ENCODE results near the gene PCDHB1.

Gene PCDHB1, protein sequence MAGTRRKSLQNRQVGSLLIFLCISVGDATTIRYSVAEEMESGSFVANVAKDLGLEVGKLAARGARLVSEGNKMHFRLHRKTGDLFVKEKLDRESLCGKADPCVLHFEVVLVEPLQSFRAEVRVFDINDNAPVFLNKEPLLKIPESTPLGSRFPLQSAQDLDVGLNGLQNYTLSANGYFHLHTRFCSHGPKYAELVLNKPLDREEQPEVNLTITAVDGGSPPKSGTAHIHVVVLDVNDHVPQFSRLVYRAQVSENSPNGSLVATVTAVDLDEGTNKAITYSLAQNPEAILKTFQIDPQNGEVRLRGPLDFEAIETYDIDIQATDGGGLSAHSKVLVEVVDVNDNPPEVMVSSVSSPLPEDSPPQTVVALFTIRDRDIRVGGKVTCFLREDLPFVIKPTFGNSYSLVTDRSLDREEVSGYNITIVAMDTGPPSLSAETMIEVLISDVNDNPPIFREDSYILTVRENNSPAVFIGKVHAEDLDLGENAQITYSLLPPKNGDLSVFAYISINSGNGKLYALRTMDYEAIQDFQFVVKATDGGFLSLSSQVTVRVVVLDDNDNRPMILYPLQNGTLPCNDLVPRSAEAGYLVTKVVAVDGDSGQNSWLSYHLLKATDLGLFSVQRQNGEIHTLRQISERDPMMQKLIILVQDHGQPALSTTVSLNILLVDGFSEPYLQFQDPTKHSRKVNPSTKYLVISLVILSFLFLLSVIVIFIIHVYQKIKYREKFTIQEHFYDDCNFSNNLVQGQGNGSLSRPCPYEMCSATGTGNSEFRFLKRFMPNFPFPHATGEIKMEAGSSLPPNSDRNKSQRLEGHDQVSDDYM

DNA sequence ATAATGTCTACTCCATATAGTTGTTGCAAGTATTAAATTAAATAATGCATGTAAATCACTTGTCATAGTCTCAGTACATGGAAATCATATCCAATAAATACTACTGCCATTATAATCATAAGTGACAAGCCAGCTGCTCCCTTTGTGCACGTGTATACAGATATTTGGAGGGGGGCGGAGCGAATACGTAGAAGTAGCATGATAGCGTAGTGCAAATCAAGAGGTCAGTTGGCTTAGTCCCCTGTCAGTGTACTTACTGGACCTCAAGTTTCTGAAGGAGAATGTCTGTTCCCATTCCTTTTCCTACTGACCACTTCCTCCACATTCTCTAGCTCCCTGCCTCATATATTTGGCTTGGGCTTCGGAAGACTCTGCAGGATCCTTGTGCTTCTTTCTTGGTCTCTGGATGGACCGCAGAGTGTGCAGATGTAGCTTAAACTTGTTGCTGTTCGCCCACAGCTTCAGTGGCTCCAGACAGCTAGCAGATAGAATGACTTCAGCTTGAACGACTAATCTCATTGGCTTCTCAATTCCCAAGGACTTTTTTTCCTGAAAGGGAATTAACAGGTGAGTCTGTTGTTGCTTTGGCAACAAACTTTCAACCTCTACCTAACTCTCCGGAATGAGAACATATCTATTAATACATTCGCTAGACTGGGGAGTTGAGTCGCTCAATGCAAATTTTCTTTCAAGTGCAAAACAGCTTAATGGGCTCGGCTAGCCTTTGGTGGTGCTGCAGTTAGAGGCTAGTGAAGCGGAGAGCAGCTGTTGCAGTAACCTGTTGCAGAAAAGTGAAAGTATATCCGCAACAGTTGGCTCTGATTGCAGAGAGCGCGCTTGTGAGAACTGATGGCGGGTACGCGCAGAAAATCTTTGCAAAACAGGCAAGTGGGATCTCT lies at the start of gene PCDHB1:
TSS of gene PCDHB1 (plus strand) at position 753 of the 899 bp plus-strand sequence. CDS start at position 850, 97 bp downstream.
- peak; percentile 67 for DNase-seq

DNA sequence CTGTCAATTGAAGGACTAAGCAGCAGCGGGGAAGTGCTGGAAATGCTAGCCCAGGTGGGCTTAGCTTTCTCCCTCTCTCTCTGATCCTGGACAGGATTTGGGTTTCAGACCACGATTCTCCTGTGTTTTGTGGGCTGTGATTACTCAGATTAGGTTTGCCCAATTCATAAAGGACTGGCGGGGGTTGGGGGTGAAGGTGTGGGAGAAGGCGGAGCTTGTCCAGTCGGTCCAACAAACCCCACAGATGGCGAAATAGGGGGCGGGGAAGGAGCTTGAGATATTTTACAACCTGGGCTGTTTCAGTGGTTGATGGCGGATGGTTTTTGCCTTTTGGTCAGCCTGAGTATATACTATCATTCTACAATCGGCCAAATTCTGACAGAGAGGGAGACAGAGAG lies 49.7 kb upstream of the PCDHB1 start:
- peak; percentile 52 for DNase-seq

DNA sequence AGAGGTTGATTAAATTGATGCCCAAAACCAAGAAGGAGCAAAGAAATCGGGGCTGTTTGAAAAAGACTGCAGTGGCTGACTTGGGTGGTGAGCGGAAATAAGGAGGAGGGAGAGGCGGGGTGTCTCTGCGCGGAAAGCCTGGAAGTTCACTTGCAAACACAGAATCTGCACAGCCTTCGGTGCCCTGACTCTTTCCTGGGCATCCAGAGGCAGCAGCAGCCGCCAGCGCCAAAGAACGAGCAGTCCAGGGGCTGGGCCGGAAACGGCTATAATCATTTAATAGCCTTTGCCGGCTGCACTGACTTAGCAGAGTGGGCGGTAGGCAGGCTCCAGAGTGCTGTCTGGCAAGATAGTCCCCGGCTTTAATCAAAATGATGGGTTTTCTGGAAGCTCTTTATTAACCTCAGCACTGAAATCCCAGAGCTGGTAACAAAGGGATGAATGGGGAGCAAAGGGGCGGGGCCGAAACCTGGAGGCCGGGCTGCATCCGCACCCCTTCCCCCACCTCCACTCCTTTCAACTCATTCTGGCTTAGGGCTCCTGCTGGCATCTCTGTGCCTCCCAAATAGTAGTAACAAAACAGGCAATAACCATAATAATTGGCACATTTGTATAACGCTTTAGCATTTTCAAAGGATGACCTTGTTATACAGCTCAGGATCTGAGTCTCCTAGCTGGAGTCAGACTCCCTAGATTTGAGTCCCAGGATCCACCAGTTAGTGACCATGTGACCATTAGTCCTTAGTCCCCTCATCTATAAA lies 49.1 kb upstream of the PCDHB1 start:
- DNase-seq, result peak; percentile 52

DNA sequence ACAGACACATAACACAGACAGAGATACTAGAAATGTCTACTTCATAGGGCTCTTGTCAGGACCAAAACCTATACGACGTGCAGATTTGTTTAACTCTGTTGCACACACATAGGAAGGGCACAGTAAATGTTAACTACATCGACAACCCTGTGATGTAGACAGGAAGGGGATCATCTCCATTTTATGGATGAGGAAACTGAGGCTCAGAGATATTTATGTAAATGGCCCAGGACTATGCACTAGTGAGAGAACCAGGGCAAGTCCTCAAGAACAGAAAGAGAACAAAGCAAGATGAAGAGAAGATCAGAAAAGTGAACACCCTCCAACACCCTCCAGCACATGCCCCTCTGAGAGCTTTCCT lies 48.6 kb upstream of the PCDHB1 start:
- no peak for DNase-seq

GRCh38 chr5:141003031-141003430 lies 48.1 kb upstream of the PCDHB1 start:
- no peak for DNase-seq

DNA sequence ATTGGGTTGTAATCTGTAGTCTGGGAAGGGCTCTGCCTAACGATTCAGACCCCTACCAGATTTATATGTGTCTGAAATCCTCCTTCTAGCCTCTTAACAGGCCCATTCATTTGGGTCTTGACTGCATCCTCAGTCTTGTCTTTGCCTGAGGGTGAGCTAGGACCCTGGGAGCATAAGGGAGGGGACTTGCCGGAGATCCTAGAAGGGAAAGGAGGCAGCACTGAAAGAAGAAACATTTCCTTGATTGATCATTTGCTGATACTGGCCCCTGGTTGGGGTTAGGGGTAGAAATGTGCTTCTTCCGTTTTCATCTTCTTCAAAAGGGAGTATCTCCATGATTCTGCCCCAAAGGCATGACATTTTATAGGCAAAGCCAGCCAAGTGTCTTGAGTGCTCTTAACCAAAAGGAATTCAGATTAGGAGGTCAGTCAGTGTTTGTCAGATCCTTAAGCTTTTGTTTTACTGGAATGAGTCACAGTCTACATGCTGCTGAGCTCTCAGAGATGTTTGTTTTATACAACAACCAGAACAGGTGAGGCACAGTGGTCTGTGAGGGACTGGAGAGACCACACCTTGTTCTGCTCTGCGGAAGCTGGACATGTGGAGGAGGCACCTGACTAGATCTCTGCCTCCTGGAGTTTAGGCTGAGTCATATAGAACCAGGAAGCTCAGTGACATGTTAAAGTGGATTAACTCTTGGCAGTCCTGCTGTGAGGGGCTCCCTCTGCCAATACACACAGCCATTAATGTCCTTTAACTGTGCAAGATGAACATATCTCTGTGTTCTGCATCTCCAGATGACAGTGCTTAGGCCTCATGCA lies 47.2 kb upstream of the PCDHB1 start:
- DNase-seq, result peak; percentile 75

- DNase-seq, result no peak
These were observed 43.4 kb upstream of the PCDHB1 start for GRCh38 chr5:141007791-141008190.

DNA sequence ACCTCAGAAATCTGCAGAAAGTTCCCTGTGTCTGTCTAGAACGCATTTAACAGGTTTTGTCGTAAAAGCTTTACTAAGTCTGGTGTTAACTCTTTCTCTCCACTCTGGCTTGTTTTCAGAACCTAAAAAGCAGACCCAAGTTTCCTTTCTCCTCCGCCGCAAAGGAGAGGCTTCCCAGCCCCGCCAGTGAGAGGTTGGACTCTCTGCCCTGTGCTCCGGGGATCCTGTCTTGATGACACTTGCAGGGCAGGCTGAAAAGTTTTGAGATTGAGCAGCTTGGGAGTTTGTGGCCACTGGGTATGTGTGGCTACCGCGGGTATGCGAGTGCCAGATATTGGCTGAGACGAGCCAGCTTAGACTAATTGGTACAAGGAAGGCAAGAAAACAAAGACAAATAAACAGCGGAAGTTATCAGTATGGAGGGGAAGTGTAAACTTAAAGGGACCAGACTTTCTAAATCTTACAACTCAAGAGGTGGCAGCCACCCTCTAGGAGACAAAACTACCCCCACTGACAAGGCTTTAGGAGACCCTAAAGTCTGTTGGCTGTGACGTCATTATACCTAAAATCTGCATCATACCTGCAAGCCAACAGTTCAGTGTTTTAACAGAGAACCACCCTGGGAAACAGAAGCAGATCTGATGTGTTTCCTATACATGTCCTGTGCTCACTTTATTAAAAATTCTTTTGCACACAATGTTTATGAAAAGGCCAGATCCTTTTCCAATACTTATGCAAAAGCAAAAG lies 41.0 kb upstream of the PCDHB1 start:
- DNase-seq, result no peak

DNA sequence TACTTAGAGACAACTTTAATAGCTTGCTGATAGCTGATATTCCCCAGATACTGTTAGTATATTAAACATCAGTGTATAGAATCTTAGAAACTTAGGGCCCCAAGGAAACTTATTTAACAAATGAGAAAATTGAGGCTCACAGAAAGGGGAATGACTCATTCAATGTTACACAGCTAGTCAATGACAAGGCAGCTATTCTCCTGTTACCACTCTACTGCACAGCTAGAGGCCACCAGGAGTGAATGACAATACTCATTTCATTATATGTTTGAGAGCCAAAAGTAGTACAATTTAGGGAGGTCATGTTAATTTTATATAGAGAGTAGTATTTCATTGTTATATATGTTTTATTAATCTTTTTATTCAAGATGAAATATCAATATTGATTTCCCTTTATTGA lies 33.2 kb upstream of the PCDHB1 start:
- DNase-seq, result no peak

GRCh38 chr5:141022384-141022783 lies 28.8 kb upstream of the PCDHB1 start:
- DNase-seq, result no peak

DNA sequence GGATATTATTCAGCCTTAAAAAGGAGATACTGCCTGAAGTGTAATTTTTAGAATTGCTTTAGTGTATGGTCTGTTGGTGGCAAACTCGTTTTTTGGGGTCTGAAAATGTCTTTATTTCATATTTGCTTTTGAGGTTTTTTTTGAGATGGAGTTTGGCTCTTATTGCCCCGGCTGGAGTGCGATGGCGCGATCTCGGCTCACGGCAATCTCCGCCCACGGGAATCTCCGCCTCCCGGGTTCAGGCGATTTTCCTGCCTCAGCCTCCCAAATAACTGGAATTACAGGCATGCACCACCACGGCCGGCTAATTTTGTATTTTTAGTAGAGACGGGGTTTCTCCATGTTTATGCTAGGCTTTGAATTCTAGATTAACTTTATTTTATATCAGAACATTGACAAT lies 20.2 kb upstream of the PCDHB1 start:
- no peak for DNase-seq

DNA sequence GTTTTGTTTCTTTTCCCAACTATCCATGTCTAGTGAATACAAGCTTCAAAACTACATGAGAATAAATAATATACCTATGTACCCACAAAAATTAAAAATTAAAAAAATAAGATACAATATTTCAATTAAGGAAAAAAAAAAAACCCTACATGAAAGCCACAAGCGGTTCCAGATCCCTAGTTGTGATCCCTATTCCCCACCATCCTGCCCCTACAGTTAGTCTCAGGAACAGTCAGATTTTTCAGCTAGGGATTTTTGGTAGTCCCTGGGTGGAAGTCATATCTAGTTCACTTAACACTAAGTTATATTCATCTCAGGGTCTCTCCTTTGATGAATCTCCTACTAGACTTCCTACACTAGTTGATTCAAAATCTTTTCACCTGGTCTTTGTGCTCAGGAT lies 18.5 kb upstream of the PCDHB1 start:
- no peak for DNase-seq

DNA sequence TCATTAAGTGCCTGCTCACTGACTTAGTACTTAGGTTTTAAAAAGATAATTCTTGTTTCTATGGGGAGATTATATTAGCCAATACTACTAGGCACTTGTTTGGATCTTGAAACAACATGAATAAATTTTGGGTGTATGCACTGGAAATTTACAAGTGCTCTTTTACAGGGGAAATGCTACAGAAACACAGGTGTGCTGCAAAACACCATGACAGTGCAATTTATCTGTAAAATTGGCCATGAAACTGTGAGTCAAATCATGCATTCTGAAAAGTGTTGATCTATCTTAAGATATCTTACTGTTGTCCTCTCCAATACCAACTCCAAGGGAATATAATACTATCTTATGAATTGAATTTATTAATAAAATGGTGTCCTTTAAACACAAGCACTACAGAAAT lies 12.1 kb upstream of the PCDHB1 start:
- DNase-seq, result no peak

DNA sequence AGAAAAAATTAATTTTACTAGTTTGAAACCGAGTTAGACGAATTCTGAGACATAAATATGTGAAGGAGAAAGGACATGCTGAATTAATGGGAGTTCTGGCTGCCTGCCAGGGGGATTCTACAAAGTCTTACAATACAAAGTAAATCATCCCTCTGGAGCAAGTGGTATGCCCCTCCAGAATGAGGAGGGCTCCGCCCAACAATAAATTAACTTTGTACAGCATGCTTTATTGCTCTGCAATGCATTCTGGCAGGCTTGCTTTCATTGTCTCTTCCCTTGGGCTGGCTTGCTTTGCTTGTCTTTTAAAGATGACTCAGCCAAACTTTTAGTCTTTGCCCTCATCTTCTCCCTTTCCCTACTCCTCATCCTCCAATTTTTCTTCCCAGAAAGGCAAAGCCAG lies 11.7 kb upstream of the PCDHB1 start:
- DNase-seq, result peak; percentile 45

- peak; percentile 88 for DNase-seq
These were observed 10.9 kb upstream of the PCDHB1 start for GRCh38 chr5:141040093-141040770.

DNA sequence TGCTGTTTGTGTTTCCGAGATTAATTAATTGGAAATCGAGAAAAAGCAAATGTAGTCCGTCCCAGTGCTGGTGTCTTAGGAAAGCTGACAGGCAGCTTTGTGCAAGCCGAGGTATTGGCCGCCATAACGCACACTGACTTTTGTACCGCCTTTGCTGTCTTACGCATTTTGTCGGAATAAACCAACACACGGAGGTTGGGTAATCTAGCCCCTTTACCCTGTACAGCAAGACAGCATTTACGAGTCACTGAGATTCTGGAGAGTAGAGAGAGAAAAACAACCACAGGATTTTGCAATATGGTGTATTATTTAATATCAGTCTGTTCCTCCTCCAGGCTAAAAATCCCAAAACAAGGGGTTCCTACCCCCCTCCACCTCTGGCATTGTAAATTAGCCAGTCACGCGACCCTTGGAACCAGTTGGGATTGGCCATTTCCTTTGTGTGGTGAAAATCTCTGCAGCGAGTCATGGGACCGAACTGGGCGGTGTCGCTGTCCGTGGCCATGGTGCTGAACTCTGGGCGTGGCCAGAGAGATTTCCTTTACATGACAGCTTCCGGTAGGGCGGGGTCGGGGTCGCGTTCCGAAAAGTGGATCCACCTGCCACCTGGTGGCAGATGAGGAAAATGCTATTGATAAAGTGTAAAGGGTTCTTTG lies 10.3 kb upstream of the PCDHB1 start:
- peak; percentile 98 for DNase-seq

- DNase-seq, result no peak
These were observed 9.8 kb upstream of the PCDHB1 start for GRCh38 chr5:141041427-141041785.

GRCh38 chr5:141042555-141042954 lies 8.6 kb upstream of the PCDHB1 start:
- DNase-seq, result no peak

DNA sequence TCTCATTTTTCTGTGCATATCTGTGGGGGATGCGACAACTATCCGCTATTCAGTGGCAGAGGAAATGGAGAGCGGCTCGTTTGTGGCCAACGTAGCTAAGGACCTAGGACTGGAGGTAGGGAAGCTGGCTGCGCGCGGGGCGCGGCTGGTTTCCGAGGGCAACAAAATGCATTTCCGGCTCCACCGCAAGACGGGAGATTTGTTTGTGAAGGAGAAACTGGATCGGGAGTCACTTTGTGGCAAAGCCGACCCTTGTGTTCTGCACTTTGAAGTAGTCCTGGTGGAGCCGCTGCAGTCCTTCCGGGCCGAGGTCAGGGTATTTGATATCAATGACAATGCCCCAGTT lies 320 bp downstream of the PCDHB1 start:
- DNase-seq, result no peak

DNA sequence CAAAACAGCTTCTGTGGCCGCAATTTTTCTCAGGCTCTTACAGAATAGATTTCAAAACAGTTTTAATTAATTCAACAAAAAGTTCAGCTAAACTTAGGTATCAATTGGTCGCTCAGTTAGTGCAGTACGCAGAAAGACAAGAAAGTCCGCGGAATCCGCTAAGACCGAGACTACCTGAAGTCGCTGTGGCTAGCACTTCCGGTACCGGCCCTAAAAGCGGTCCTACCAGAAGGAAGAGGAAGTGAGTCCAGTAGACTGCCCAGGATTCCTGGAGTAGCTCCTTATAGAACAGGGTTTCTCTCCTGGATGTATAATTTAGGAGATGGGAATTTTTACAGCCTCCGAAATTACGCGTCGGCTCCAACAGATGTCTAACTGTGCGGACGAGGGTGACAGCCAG lies 26.7 kb downstream of the PCDHB1 start:
- no peak for DNase-seq

Data from NCI-H774 (cell line).